Activated naive CD4-positive, alpha-beta T cell treated with anti-CD3 and anti-CD28 coated beads, Interleukin-2, amount 50 U/mL, for 16 hours (primary cell): ENCODE measurements around the gene GSG1L.

ENCODE experiments used
- DNase-seq: peaks from one replicate; pipeline ENCODE4 v3.0.0-alpha.2; 2020

The GSG1L gene

DNA sequence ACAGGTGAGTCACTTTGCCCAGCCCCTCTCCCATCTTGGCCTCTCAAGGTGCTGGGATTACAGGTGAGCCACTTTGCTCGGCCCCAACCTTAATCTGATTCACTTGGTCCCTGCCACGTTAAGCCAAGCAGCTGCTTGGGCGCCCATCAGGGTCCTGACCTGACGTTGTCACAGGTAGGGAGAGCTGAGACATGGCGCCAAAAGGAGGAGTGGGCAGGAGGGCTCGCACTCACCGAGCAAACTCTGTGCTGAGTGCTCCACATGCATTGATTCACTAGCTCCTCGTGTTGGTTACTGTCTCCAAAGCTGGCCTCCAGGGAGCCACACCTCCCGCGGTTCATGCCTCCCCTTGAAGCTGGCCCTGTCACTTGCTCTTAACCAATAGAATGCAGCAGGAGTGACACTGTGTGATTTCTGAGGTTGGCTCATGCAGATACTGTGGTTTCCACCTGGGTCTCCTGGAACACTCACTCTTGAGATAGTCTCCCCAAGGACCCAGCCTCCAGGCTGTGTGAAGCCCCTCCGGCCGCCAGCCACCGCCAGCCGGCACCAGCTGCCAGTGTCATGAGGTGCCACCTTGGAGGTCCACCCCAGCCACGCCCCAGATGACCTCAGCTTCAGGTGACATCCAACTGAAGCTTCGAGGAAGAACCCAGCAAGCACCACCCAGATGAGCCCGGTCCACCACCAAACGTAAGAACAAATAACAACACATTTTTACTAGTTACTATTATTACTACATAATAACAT lies 223.0 kb downstream of the GSG1L start:
- no peak for DNase-seq

DNA sequence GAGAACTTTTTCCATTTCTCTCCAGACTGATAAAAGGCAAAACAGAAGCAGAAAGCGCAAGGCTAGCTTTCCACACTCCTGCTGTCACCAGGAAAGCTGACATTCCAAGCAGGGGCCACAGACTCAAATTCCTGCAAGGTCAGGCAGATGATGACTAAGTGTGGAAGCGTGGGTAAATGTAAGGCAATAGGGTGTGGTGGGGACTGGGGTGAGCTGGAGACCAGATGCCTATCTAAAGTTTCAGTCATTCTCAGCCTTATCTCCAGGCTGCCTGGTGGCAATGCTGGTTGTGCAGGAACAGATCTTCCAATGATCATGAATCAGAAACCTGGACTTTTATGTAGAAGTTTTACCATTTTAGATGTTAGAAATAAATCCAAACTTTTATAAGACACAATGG lies 224.1 kb downstream of the GSG1L start:
- no peak for DNase-seq

DNA sequence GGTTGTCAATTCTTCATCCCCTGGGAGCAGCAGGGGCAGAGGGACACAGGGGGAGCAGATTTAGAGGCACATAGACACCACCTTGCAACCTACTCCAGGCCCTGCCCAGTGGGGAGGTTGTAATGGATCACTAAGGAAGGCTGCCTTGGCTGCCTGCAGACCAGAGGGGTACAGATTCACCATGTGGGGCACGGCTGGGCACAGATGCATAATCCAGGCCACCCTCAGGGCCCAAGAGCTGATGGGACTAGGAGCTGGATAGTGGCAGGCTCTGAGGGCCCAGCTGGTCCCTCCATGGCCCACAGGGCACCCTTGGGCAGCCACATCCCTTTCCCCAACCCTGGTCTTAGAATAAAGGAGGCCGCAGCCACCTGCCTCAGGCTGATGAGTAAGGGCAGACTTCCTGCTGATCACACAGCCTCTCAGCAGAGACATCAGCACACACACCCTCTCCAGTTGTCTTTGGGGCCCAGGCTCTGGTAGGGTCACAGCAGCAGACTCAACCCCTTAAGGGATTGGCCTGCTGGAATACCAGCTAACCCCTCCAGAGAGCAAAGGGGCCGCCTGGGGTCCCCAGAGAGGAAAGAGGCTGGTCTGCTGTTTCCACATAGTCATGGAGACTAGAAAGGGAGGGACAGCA lies 224.9 kb downstream of the GSG1L start:
- no peak for DNase-seq

DNA sequence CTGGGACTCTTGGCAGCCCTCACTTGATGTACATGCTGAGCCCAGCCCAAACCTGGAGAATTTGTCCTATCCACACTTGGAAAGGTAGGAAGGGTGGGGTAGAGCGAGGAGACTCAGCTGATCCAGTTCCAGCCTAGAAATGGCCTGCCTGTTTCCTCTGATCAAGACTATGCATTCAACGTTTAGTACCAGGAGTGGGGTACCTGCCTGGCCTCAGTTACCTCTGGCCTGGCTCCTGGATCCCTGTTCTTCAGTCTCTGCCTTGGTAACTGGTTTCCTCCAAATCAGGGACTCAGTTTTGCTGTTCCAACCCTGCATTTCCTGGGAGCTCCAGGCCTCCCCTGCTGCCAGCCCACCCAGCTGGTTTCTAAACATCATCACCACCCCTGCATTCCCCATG lies 233.5 kb downstream of the GSG1L start:
- DNase-seq, result no peak

DNA sequence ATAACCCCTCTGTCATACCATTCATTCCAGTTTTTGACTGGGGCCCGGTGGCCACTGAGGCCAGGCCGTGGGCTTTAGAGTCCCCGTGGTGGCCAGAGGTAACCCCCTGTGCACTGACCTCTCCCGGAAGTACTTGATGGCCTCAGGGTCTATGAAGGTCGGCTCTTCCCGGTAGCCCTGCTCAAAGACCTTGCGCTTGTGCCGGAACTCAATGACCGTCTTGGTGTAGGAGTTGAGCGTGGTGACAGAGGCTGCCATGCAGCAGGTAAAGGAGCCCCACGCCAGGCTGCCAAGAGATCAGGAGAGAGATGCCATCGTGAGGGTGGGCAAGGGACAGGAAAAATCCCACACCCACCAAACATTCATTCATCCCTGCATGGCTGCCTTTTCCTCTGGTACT lies 234.8 kb downstream of the GSG1L start:
- no peak for DNase-seq

DNA sequence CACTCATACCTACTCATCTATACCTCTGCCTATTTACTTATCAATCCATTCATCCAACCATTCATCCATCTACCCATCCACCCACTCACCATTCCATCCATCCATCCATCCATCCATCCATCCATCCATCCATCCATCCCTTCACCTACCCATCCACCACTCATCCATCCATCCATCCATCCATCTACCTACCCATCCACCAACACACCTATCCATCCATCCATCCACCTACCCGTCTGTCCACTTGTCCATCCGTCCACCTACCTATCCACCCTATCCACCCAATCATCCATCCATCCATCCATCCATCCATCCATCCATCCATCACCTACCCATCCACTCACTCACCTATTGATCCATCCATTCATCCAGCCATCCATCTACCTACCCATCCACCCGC lies 235.7 kb downstream of the GSG1L start:
- DNase-seq, result no peak

DNA sequence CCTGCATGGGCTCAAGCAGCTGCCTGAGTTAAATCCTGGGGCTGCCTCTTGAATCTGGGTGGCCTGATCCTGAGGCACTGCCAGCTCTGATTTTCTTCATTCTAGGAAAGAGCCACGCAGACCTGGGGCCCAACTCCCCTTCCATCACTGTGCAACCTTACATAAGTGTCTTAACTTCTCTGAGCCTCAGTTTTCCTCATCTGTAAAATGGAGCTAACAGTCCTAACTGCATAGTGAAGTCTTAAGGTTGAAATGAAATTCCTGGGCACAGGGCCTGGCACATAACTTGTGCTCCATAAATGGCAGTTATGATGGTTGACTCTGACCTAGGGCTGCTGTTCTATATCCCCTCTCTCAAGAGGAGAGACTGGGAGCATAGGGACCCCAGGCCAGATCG lies 236.6 kb downstream of the GSG1L start:
- DNase-seq, result no peak

DNA sequence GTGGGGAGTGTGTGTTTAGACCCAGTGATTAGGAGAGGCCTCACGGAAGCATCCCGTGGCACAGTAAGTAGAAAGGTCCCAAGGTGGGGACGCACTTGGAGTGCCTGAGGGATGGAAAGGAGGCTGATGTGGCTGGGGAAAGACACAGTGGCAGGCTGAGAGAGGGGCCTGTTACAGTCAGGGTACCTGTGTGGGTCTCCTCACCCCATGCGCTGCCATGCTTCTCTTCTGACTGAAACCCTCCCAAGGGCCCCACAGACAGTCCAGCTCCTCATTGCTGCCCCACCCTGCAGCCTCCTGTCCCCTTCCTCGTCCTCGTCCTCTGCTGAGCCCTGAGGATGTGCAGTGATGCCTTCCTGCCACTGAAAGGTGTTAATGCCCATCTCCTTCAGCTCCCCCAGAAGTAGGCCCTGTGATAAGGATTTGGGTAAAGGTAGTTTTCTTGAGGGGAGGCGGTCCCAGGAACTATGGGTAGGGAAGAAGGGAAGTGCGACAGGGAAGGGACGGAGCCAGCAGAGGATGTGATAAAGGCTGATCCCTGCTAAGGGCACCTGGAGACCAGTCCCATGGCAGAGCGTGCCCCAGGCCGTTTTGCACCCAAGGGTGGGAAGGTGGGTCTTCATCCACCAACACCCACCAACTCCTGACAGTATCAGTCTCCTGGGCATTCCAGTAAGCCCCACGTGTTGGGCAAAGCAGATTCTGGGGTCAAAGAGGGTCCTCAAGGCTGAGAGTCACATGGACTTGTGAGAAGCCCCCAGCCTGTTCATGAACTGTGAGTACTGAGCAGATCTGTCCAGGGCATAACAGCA lies 237.2 kb downstream of the GSG1L start:
- DNase-seq, result no peak

DNA sequence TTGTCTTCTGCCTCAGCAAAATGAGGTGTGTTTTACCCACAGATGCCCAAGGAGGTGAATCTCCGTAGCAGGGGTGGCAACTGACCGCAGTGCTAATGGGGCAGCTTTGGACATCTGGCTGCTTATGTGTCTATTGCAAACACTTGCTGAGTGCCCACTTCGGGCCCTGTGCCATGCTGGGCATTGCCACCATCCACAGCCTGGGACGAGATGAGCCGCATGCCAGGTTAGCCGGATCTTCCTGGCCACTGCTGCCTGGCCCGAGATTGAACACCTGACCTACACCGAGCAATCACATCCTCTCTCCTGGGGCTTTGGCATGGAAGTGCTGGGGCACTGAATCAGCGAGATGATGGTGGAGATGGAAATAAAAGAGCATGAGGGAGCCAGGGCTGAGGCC lies 238.7 kb downstream of the GSG1L start:
- no peak for DNase-seq

DNA sequence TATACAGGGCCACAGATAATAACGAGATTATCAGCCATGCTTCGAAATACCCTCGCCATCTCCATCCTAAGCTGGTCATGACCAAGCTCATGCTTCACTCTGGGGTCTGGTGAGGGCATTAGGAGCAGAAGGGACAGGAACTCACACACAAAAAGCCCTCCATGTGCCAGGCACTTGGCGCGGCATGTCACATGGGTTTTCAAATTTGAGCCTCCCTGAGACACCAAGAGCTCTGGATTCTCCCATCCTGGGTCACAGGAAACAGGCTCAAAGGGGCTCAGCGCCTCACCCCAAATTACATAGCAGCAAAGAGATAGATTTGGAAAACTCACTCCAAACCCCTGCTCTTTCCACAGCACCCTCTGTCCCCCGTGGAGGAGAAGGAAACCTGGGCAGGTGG lies 239.5 kb downstream of the GSG1L start:
- DNase-seq, result no peak

DNA sequence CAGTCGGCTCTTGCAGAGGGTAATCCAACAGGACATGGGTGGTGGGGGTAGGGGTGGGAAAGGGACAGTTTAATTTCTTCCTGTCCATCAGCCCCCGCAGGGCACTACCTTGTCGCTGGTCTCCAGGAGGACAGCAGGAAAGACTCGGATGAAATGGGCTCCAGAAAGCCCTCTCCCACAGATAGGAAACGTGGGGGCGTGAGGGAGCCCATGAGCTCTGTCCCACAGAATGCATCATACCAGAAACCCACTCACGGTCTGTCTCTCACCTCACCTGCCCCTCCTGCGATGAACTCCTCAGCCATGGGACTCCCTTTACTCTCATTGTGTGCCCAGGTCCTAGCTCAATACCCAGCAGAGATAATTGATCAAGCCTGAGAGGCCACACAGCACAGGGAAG lies 240.1 kb downstream of the GSG1L start:
- DNase-seq, result no peak

DNA sequence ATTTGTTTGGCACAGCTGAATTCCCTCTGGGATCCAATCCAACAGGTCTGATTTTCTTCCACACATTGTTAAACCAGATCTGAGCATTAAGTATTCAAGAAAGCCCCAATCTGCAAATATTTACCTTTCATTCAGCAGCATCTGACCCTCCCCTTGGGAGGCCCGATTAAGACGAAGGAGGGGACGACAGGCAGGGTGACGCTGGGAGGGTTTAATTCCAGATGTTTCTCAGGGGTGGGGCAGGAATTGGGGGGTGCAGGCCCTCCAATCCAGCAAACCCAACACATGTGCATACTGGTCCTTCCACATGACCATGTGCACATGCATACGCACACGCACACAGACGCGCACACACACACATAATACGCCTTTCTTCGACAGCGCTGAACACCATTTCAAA lies 240.5 kb downstream of the GSG1L start:
- no peak for DNase-seq

DNA sequence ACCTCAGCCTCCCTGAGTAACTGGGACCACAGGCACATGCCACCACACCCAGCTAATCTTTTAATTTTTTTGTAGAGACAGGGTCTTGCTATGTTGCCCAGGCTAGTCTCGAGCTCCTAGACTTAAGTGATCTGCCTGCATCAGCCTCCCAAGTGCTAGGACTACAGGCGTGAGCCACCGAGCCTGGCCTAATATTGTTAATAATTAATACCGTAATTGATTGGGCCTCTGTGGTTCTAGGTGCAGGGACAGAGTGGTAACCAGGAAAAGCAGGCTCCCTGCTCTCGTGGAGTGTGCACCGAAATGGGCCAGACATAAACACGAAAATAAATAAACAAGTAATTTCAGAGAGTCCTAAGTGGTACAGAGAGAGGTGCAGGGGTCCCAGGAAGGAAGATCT lies 241.0 kb downstream of the GSG1L start:
- no peak for DNase-seq

DNA sequence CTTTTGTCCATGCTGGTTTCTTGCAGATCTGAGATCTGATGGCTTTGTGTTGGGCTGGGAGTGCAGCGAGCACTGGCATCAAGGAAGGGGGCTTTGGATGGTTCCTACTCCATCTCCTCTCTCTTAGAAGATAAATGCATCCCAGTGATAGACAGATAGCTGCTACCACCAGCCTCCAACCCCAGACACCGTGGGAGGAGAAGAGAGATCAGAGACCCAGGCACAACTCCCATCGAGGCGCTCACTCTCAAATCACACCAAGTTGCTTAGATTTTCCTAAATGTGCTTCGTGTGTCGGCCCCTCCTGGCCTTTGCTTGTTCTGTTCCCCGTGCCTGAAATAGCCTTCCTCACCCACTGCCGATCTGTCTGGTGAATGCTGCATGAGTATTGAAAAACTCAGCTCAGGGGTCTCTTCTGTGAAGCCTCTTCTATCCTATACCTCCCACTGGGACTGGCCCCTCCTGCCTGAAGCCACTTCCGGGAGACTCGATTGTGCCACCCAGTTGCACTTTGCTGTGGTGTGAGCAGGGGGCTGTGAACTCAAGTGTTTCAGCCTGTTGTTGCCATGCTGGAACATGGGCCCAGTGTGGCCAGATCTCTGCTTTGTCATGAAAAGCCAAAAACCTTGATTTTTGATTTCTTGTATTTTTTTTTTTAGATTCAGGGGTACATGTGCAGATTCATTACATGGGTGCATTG lies 242.7 kb downstream of the GSG1L start:
- no peak for DNase-seq

DNA sequence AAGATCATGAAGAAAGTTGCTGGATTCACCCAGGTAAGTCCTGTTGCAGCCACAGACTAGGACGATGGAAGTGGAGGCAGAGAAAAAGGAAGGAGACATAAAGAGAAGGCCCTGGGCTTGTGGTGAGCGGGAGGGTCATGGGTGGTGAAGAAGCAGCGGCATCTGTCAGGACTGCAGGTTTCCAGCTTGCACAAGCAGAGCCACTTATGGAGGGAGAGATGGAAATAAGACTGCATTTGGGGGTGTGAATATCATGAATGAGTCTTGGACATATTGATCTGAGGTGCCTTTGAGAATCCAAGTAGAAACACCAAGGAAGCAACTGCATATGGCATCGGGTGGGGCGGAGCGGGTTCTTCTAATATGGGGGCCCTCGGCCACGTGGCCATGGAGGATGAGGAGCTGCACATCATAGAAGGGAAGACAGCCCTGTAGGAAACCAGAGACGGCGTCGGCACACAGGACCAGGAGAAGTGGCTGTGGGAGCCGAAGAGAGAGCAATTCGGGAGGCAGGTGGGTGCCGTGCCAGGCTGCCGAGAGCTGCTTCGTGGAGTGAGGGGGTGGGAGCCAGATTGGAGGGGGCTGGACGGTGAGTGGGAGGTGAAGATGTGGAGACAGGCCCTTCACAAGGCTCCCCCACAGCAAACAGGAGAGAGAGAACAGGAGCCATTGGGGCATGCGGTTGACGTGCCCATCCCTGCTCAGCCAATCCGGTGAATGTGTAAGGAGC lies 243.5 kb downstream of the GSG1L start:
- no peak for DNase-seq

DNA sequence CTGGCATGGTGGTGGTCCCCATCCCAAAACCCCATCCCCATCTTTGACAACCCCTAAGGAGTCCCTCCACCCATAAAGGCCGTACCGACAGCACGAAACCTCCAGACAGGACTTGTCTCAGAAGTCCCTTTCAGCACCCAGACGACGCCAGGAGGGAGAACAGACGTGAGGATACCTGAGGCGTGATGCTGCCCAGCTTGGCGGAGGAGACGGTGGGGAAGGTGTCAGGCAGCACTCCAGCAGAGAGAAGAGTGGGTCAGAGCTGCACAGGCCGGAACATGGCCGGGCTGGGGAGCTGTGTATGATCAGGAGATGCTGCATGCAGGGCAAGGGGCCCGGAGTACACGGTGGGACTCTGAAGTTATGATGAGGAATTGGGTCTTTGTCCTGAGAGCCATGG lies 244.2 kb downstream of the GSG1L start:
- no peak for DNase-seq

DNA sequence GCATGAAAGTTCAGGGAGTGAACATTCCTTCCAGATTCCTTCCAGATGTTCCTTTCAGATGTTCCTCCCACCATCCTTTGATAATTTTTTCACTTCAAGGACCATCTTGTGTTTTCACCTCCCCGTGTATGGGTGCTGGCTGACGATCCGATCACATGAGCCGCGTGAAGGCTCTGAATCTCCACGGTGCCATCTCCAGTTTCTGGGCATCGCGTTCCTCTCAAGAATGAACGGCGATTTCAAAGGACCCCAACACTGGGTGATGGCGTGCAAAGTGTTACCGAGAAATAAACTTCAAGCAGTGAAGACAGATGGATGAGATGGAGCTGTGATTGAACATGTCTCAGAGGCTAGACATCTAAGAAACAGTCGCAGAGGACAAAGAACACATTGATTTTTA lies 245.3 kb downstream of the GSG1L start:
- no peak for DNase-seq

DNA sequence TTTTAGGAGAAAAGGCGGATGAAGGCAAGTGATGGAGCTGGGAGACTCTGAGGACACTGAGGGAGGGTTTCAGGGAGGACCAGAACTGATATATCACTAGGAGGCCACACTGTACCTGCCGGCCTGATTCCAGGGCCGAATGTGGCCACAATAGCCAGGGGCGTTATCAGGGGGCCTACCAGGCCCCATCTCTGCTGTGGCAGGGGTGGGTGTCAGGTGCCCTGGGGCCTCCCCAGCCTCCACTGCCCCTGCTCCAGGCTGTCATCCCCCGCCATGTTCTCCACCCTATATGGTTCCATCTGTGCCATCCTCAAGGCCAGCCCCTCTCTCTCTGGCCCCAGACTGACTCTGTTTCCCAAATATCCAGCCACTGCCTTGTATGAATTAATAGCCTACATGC lies 246.5 kb downstream of the GSG1L start:
- no peak for DNase-seq

DNA sequence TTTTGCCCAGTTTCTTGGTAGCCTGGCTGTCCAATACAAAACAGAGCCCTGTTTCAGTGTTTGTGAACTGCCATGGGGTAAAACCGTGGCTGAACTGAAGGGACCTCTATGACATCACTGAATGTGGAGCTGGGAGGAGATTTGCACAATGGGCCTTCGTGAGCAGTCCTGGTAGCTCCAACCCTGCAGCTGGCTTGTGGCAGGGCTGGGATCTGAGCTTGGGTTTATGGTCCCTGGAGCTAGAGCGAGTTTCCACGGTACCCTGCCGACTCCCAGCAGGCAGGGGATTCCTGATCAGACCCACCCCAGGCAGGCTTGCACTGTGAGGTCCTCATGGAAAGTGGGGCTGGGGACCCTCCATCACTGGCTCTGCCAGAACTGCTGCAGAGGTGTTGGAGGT lies 247.0 kb downstream of the GSG1L start:
- no peak for DNase-seq

DNA sequence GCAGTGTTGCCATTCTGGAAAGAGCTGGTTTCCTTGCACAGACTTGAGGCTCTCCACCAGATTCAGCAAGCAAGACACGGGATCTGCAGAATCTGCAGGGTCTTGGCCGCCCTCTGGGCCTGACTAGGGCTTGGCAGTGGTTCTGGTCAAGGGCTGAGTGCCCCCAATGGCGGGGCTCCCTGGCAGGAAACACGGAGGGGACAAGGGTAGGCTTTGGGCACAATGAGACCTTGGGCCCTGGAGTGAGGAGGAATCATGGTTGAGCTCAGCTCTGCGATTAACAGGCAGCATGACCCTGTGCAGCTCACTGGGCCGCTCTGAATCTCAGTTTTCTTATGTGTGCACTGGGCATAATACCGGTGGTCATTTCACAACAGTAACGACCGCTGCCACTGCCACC lies 249.9 kb downstream of the GSG1L start:
- no peak for DNase-seq

DNA sequence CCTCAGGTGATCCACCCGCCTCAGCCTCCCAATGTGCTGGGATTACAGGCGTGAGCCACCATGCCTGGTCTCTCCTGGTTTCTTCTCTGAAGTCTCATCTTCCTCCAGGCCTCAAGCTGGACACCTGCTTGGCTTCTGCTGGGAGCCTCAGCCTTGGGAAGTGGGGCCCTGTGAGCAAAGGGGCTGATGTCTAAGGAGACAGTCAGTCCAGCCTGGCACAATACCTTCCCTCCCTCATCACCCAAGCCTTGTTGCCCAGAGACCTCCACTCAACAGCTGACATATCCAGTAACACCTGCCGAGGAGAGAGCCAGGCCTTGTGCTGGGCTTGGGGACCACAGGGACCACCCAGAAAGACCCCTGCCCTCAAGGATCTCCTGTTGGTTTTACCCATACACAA lies 251.6 kb downstream of the GSG1L start:
- no peak for DNase-seq

DNA sequence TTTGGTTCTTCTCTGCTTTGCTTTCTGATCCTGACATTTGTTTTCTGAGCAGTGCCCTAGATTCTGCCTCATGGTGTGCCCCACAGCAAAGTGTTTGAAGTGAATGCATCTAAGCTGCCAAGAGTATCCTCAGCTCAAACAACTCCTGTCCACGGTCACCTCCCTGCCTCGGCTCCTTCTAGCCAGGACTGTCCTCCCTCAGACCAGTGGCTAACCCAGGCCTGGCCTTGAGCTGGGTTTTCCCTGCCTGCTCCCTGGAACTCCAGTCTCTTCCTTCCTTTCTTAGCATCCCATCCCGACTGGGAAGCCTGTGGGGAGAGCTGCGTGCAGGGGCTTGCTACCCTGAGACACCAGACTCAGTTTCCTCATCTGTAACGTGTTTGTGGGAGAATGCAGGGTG lies 256.5 kb downstream of the GSG1L start:
- DNase-seq, result no peak

DNA sequence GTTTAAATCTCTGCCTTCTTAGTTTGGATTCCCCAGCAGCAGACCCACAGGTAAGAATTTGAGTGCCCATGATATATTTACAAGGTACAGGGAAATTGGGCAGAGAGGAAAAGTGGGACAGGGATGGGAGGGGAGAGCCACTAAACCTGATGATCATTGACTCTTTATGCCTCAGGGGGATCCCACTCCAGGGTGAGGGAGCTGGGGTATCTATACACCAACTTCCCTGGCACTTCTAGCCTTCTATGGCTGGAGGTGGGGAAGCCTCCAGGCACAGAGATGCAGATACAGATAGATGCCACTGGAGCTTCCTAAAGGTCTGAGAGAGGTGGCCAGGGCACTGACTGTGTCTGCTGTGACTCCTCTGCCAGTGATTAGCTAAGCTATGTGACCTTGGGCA lies 257.1 kb downstream of the GSG1L start:
- DNase-seq, result no peak
